Stimulated activated CD4-positive, alpha-beta T cell treated with anti-CD3 and anti-CD28 coated beads, Interleukin-15, amount 100 ng/mL, for 48 hours (primary cell): ENCODE data around the gene MOK.
"Not testable (repeated sequence)": the region's sequence is repeated elsewhere in the genome, so short reads cannot be mapped to it uniquely, and the experiment has no call there.

Experiments used
- DNase-seq, 2 donors: peaks; one replicate each; pipeline ENCODE4 v3.0.0-alpha.2; 2020; ENCODE audit warnings: low read depth in 2 of 2

Gene MOK

GRCh38 chr14:102304611-102305506, at the start of gene MOK:
TSS of gene MOK (minus strand) at chr14:102305164. CDS start at chr14:102304968, 196 bp downstream.
- peak; percentile 90 to 91 for DNase-seq

GRCh38 chr14:102353126-102353619, 48.2 kb upstream of the MOK start:
- DNase-seq, result no peak

- DNase-seq, result no peak
Measured at GRCh38 chr14:102352213-102352612, 47.2 kb upstream of the MOK start.

- not testable (repeated sequence) for DNase-seq
Measured at GRCh38 chr14:102351593-102351992, 46.6 kb upstream of the MOK start.

GRCh38 chr14:102351023-102351422, 46.1 kb upstream of the MOK start:
- DNase-seq, result no peak

GRCh38 chr14:102348376-102348775, 43.4 kb upstream of the MOK start:
- DNase-seq, result no peak

GRCh38 chr14:102346645-102347044, 41.7 kb upstream of the MOK start:
- DNase-seq, result no peak

- no peak for DNase-seq
Measured at GRCh38 chr14:102345232-102345631, 40.3 kb upstream of the MOK start.

- no peak for DNase-seq
Measured at GRCh38 chr14:102344485-102344884, 39.5 kb upstream of the MOK start.

- no peak for DNase-seq
Measured at GRCh38 chr14:102344084-102344483, 39.1 kb upstream of the MOK start.

GRCh38 chr14:102342238-102342637, 37.3 kb upstream of the MOK start:
- no peak for DNase-seq

GRCh38 chr14:102341566-102341965, 36.6 kb upstream of the MOK start:
- DNase-seq, result no peak

- DNase-seq, result no peak
Measured at GRCh38 chr14:102338724-102339123, 33.8 kb upstream of the MOK start.

GRCh38 chr14:102335163-102335562, 30.2 kb upstream of the MOK start:
- no peak for DNase-seq

- no peak for DNase-seq
Measured at GRCh38 chr14:102333795-102334705, 29.1 kb upstream of the MOK start.

- DNase-seq, result no peak
Measured at GRCh38 chr14:102333390-102333789, 28.4 kb upstream of the MOK start.

- no peak for DNase-seq
Measured at GRCh38 chr14:102330806-102331205, 25.8 kb upstream of the MOK start.

GRCh38 chr14:102329381-102329780, 24.4 kb upstream of the MOK start:
- DNase-seq, result not testable (repeated sequence)

- no peak for DNase-seq
Measured at GRCh38 chr14:102326583-102326982, 21.6 kb upstream of the MOK start.

GRCh38 chr14:102325791-102326345, 20.9 kb upstream of the MOK start:
- DNase-seq, result no peak

GRCh38 chr14:102323102-102323501, 18.1 kb upstream of the MOK start:
- DNase-seq, result no peak
